ENCODE results near the gene SLC27A6. TPM values are rescaled to one million over a fixed set of nuclear protein-coding genes. Genes with fewer than 3 reads are reported as not detected.
"Not testable (repeated sequence)": the region's sequence is repeated elsewhere in the genome, so short reads cannot be mapped to it uniquely, and the experiment has no call there.

Gene SLC27A6
- total and polyA plus RNA-seq, 4 experiments from 2014 or later: not detected

- H3K27ac ChIP-seq (ENCODE audit: low read depth, low read length); H3K4me3 Mint-ChIP-seq; H3K36me3 ChIP-seq (ENCODE audit: insufficient read depth, low read length); H3K27ac Mint-ChIP-seq; POLR2A ChIA-PET (ENCODE audit: partially characterized antibody); intact Hi-C loops (cut with micrococcal nuclease); CTCF ChIA-PET (ENCODE audit: partially characterized antibody); H3K27me3 ChIP-seq (ENCODE audit: insufficient read depth, low read length); H3K4me1 Mint-ChIP-seq; H3K9me3 Mint-ChIP-seq; H3K36me3 Mint-ChIP-seq; H3K9me3 ChIP-seq (ENCODE audit: control insufficient read depth in 1 of 2, low read length in 2 of 2); H3K4me3 ChIP-seq (ENCODE audit: low read length in 2 of 2); H3K27me3 Mint-ChIP-seq; DNase-seq; H3K4me1 ChIP-seq (ENCODE audit: insufficient read depth, low read length): not testable (repeated sequence)
Observed at GRCh38 chr5:128943100-128943499, 22.2 kb upstream of the SLC27A6 start.

GRCh38 chr5:128949847-128950546, 15.3 kb upstream of the SLC27A6 start:
- no peak for DNase-seq
- no peaks in the 10 kb centered on the region for H3K4me1 Mint-ChIP-seq
- intact Hi-C loops (cut with micrococcal nuclease): no loop called here
- H3K36me3 Mint-ChIP-seq: no peaks in the 10 kb centered on the region
- no peak overlapping the region for H3K27ac ChIP-seq (ENCODE audit: low read depth, low read length)
- H3K36me3 ChIP-seq (ENCODE audit: insufficient read depth, low read length): no peaks in the 10 kb centered on the region
- H3K27me3 ChIP-seq (ENCODE audit: insufficient read depth, low read length): no peaks in the 10 kb centered on the region
- H3K27me3 Mint-ChIP-seq: peaks cover 0 to 2% of the 10 kb centered on the region in 2 donors
- no peak overlapping the region for H3K4me3 Mint-ChIP-seq
- peaks cover 0 to 6% (median 0%) of the 10 kb centered on the region in 8 donors for H3K9me3 Mint-ChIP-seq
- no peaks in the 10 kb centered on the region for H3K9me3 ChIP-seq (ENCODE audit: control insufficient read depth in 1 of 2, low read length in 2 of 2)
- no peak overlapping the region for H3K4me3 ChIP-seq (ENCODE audit: low read length in 2 of 2)
- no peaks in the 10 kb centered on the region for H3K4me1 ChIP-seq (ENCODE audit: insufficient read depth, low read length)
- CTCF ChIA-PET (ENCODE audit: partially characterized antibody): no interaction called here
- POLR2A ChIA-PET (ENCODE audit: partially characterized antibody): no interaction called here
- H3K27ac Mint-ChIP-seq: no peak overlapping the region

- H3K27ac Mint-ChIP-seq; H3K4me3 Mint-ChIP-seq; H3K9me3 Mint-ChIP-seq; H3K4me3 ChIP-seq (ENCODE audit: low read length in 2 of 2); CTCF ChIA-PET (ENCODE audit: partially characterized antibody); H3K4me1 ChIP-seq (ENCODE audit: insufficient read depth, low read length); POLR2A ChIA-PET (ENCODE audit: partially characterized antibody); H3K9me3 ChIP-seq (ENCODE audit: control insufficient read depth in 1 of 2, low read length in 2 of 2); H3K27me3 ChIP-seq (ENCODE audit: insufficient read depth, low read length); DNase-seq; intact Hi-C loops (cut with micrococcal nuclease); H3K4me1 Mint-ChIP-seq; H3K27ac ChIP-seq (ENCODE audit: low read depth, low read length); H3K27me3 Mint-ChIP-seq; H3K36me3 Mint-ChIP-seq; H3K36me3 ChIP-seq (ENCODE audit: insufficient read depth, low read length): not testable (repeated sequence)
Observed at GRCh38 chr5:128951301-128951700, 14.0 kb upstream of the SLC27A6 start.

- H3K9me3 Mint-ChIP-seq: peaks cover 0 to 15% (median 1%) of the 10 kb centered on the region in 8 donors
- Histone ChIP-seq H3K4me3 (ENCODE audit: low read length in 2 of 2) (no peak overlapping the region), H3K27ac (ENCODE audit: low read depth, low read length) (no peak overlapping the region), H3K9me3 (ENCODE audit: control insufficient read depth in 1 of 2, low read length in 2 of 2) (no peaks in the 10 kb centered on the region), H3K36me3 (ENCODE audit: insufficient read depth, low read length) (no peaks in the 10 kb centered on the region), H3K4me1 (ENCODE audit: insufficient read depth, low read length) (no peaks in the 10 kb centered on the region), H3K27me3 (ENCODE audit: insufficient read depth, low read length) (no peaks in the 10 kb centered on the region)
- H3K4me3 Mint-ChIP-seq: no peak overlapping the region
- intact Hi-C loops (cut with micrococcal nuclease): no loop called here
- H3K27me3 Mint-ChIP-seq: peaks cover 0 to 2% of the 10 kb centered on the region in 2 donors
- H3K36me3 Mint-ChIP-seq: no peaks in the 10 kb centered on the region
- ChIA-PET CTCF (ENCODE audit: partially characterized antibody) (no interaction called here), POLR2A (ENCODE audit: partially characterized antibody) (no interaction called here)
- H3K27ac Mint-ChIP-seq: no peak overlapping the region
- no peak for DNase-seq
- no peaks in the 10 kb centered on the region for H3K4me1 Mint-ChIP-seq
Observed at GRCh38 chr5:128956164-128956563, 9.1 kb upstream of the SLC27A6 start.

GRCh38 chr5:128962211-128962610, 3.1 kb upstream of the SLC27A6 start:
- POLR2A ChIA-PET (ENCODE audit: partially characterized antibody): no interaction called here
- Histone ChIP-seq H3K4me1 (ENCODE audit: insufficient read depth, low read length) (no peaks in the 10 kb centered on the region), H3K36me3 (ENCODE audit: insufficient read depth, low read length) (no peaks in the 10 kb centered on the region), H3K27me3 (ENCODE audit: insufficient read depth, low read length) (no peaks in the 10 kb centered on the region), H3K9me3 (ENCODE audit: control insufficient read depth in 1 of 2, low read length in 2 of 2) (no peaks in the 10 kb centered on the region), H3K27ac (ENCODE audit: low read depth, low read length) (no peak overlapping the region), H3K4me3 (ENCODE audit: low read length in 2 of 2) (no peak overlapping the region)
- H3K36me3 Mint-ChIP-seq: peaks cover 0 to 4% of the 10 kb centered on the region in 2 donors
- H3K4me3 Mint-ChIP-seq: no peak overlapping the region
- H3K27me3 Mint-ChIP-seq: peaks cover 4 to 13% of the 10 kb centered on the region in 2 donors
- CTCF ChIA-PET (ENCODE audit: partially characterized antibody): no interaction called here
- no peaks in the 10 kb centered on the region for H3K4me1 Mint-ChIP-seq
- no peak overlapping the region for H3K27ac Mint-ChIP-seq
- intact Hi-C loops (cut with micrococcal nuclease): no loop called here
- no peak for DNase-seq
- peaks cover 0 to 25% (median 4%) of the 10 kb centered on the region in 8 donors for H3K9me3 Mint-ChIP-seq

- ChIA-PET CTCF (ENCODE audit: partially characterized antibody) (no interaction called here), POLR2A (ENCODE audit: partially characterized antibody) (no interaction called here)
- H3K27me3 Mint-ChIP-seq: peaks cover 2 to 13% of the 10 kb centered on the region in 2 donors
Observed at GRCh38 chr5:128965638-128966302, 482 bp downstream of the SLC27A6 start.

GRCh38 chr5:128966375-128966774, 1.1 kb downstream of the SLC27A6 start:
- Histone ChIP-seq H3K4me1 (ENCODE audit: insufficient read depth, low read length) (no peaks in the 10 kb centered on the region), H3K4me3 (ENCODE audit: low read length in 2 of 2) (no peak overlapping the region), H3K36me3 (ENCODE audit: insufficient read depth, low read length) (no peaks in the 10 kb centered on the region), H3K9me3 (ENCODE audit: control insufficient read depth in 1 of 2, low read length in 2 of 2) (no peaks in the 10 kb centered on the region), H3K27ac (ENCODE audit: low read depth, low read length) (no peak overlapping the region), H3K27me3 (ENCODE audit: insufficient read depth, low read length) (no peaks in the 10 kb centered on the region)
- no peak for DNase-seq
- H3K27ac Mint-ChIP-seq: no peak overlapping the region
- ChIA-PET CTCF (ENCODE audit: partially characterized antibody) (no interaction called here), POLR2A (ENCODE audit: partially characterized antibody) (no interaction called here)
- peaks cover 0 to 15% (median 6%) of the 10 kb centered on the region in 8 donors for H3K9me3 Mint-ChIP-seq
- intact Hi-C loops (cut with micrococcal nuclease): no loop called here
- H3K4me3 Mint-ChIP-seq: no peak overlapping the region
- no peaks in the 10 kb centered on the region for H3K4me1 Mint-ChIP-seq
- H3K27me3 Mint-ChIP-seq: peaks cover 2 to 13% of the 10 kb centered on the region in 2 donors
- H3K36me3 Mint-ChIP-seq: peaks cover 0 to 4% of the 10 kb centered on the region in 2 donors

More at GRCh38 chr5:128965638-128966302, 482 bp downstream of the SLC27A6 start:
- Histone ChIP-seq H3K27me3 (ENCODE audit: insufficient read depth, low read length) (no peaks in the 10 kb centered on the region), H3K4me1 (ENCODE audit: insufficient read depth, low read length) (no peaks in the 10 kb centered on the region), H3K9me3 (ENCODE audit: control insufficient read depth in 1 of 2, low read length in 2 of 2) (no peaks in the 10 kb centered on the region), H3K27ac (ENCODE audit: low read depth, low read length) (no peak overlapping the region), H3K4me3 (ENCODE audit: low read length in 2 of 2) (no peak overlapping the region), H3K36me3 (ENCODE audit: insufficient read depth, low read length) (no peaks in the 10 kb centered on the region)
- Mint-ChIP-seq H3K4me1 (no peaks in the 10 kb centered on the region), H3K4me3 (no peak overlapping the region), H3K27ac (no peak overlapping the region), H3K36me3 (peaks cover 0 to 4% of the 10 kb centered on the region in 2 donors), H3K9me3 (peaks cover 0 to 20% (median 4%) of the 10 kb centered on the region in 8 donors)
- DNase-seq: no peak
- intact Hi-C loops (cut with micrococcal nuclease): no loop called here
